HG03175 (cell line): ENCODE data around the gene ROCK1.
A peak's percentile ranks its signal among the peaks of the same experiment; 100 is the strongest.
"Not testable (repeated sequence)": the region's sequence is repeated elsewhere in the genome, so short reads cannot be mapped to it uniquely, and the experiment has no call there.

Experiments
- ATAC-seq: cut with Tn5 transposase; IDR thresholded peaks from one replicate; pipeline ENCODE4 v1.9.1; 2021; ENCODE audit warnings: mild to moderate bottlenecking, moderate library complexity; ENCODE audit not compliant: unreplicated experiment

Gene ROCK1

DNA sequence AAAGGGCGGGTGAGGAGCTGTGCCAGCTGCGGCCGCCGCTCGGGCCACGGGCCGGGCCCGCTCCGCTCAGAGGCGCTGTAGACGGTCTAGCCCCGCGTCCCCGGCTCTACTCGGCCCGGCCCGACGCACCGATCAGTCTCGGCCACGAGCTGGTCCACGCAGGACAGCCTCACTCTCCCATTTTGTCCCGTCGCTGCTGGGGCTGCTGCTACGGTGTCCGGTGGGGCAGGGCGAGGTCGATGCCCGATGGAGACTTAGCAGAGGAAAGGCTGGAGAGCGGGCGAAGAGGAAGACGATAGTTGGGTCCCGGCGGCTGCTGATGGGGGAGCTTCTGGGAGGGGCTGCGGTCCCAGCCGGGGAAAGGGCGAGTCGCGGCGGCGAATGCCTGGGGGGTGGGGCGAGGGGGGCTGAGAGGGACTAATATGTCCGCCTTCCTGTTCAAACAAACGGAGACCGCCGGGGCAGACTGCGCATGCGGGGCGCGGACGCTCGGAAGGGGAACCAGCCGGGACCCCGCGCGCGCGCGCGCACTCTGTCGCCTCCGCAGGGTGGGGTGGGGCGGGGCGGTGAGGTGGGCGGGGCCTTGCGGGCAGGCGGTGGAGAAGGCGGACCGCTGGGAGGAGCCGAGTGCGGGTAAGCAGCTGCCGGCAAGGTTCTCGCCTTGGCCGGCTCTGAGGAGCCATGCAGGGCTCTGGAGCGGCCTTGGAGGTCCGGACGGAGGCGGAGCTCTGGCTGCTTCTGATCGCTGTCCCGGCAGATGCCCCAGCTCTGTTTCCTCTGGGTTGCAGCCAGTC lies at the start of gene ROCK1:
ROCK1 (minus strand) TSS at position 468 of the 794 bp plus-strand sequence. CDS start 903 bp downstream, outside the sequence.
- ATAC-seq, result peak; percentile 89

DNA sequence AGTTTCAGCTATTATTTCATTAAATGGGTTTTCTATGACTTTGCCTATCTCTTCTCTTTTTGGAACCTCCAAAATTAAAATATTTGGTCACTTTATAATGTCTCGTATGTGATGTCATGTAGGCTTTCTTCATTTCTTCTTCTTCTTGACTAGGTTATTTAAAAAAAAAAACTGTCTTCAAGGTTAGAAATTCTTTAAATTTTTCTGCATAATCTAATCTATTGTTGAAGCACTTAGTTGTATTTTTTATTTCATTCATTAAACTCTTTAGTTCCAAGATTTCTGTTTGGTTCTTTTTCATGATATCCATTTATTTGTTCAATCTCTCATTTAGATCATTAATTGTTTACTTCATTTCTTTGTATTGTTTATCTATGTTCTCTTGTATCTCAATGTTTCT lies 43.8 kb upstream of the ROCK1 start:
- no peak for ATAC-seq

DNA sequence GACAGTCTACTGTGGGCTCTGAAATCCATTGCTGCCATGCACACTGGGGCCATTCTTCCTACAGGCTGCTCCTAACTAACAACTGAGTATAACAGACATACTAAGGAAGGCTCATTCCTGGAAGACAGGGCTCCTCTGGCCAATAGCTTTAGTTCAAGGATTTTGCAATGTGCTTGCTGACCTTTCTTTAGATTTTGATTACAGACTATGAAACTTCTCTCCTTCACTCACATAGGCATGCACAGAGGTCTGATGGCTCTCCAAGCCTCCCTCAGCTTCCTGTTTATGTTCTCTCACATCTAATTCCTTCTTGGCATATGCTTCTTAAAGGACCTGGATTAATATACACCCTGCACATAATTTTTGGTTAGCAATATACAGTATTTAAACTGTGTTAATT lies 34.4 kb upstream of the ROCK1 start:
- ATAC-seq, result no peak

DNA sequence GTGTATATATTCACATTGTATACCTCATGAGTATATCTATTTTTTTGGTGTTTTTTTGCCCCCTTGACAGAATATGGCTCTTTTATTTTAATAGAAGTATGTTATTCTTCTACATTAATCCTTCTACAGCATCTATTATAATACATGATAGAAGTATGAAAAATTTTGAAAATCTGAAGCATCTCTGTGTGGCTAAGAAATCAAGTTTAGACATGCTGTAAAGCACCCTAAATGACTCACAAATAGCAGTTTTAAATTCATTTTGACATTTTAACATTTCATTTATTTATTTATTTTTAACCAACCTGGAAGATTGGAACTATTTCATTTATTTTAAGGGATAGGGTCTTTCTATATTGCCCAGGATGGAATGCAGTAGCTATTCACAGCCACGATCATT lies 33.8 kb upstream of the ROCK1 start:
- ATAC-seq, result no peak

DNA sequence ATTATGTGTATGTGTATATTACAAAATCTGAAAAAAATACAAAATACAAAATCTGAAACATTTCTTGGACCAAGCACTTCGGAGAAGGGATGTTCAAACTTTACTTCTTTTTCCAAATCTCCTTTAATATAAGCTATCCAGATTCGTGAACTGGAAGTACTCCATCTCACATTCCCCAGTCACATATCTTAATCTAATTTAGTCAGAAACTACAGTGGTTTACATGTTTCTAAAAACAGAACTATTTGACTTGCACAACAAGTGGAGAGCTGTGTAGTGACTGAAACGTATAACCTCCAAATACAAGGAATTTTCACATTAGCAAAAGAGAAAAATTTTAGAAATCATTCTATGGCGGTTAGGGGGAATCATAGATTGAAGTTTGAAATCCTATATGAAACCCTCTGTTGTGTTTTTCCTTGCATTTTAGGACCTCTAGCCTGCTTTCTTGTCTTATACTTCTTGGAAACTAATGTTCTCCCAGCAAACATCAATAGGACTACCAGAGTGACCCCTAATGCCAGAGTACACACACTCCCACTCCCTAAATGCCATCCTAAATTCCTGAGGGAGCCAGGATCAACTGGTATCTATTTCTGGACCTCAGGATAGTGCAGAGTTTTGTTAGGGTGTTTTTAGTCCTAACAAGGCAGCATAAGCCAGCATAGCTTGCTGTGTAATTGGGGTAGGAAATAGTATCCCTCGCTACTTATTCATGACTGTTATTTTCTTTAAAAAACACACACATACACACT lies 30.2 kb upstream of the ROCK1 start:
- no peak for ATAC-seq

DNA sequence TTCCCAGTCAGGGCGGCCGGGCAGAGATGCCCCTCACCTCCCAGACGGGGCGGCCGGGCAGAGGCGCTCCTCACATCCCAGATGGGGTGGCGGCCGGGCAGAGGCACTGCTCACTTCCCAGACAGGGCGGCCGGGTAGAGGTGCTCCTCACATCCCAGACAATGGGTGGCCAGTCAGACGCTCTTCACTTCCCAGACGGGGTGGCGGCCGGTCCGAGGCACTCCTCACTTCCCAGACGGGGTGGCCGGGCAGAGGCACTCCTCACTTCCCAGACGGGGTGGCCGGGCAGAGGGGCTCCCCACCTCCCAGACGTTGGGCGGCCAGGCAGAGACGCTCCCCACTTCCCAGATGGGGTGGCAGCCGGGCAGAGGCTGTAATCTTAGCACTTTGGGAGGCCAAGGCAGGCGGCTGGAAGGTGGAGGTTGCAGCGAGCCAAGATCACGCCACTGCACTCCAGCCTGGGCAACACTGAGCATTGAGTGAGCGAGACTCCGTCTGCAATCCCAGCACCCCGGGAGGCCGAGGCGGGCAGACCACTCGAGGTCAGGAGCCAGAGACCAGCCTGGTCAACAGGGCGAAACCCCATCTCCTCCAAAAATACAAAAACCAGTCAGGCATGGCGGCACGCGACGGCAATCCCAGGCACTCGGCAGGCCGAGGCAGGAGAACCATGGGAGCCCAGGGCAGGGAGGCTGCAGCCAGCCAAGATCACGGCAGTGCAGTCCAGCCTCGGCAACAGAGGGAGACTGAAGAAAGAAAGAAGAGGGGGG lies 26.3 kb upstream of the ROCK1 start:
- ATAC-seq, result not testable (repeated sequence)

DNA sequence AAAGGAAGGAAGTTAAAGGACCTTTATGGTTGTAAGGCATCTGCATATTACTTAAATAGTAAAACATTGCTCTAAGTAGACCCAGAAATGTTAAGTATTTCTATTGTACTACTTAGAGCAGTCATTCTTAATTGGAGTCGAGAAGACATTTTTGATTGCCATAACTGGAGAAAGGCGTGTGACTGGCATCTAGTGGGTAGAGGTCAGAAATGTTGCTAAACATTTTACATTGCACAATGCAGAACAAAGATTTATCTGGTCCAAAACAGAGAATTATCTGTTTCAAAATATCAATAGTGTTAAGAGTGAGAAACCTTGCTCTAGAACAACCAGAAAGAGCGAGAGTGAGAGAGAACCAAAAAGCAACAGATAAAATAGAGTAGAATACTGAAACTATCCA lies 23.3 kb upstream of the ROCK1 start:
- no peak for ATAC-seq

DNA sequence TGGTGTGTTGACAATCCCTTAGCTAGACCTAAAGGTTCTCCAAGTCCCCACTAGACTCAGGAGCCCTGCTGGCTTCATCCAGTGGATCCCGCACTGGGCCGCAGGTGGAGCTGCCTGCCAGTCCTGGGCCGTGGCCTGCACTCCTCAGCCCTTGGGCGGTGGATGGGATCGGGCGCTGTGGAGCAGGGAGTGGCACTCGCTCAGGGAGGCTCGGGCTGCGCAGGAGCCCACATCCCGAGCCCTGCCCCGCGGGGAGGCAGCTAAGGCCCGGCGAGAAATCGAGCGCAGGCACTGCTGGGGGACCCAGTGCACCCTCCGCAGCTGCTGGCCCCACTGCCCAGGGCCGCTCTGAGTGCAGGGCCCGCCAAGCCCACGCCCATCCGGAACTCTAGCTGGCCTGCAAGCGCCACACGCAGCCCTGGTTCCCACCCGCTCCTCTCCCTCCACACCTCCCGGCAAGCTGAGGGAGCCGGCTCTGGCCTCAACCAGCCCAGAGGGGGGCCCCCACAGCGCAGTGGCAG lies 20.8 kb upstream of the ROCK1 start:
- no peak for ATAC-seq

DNA sequence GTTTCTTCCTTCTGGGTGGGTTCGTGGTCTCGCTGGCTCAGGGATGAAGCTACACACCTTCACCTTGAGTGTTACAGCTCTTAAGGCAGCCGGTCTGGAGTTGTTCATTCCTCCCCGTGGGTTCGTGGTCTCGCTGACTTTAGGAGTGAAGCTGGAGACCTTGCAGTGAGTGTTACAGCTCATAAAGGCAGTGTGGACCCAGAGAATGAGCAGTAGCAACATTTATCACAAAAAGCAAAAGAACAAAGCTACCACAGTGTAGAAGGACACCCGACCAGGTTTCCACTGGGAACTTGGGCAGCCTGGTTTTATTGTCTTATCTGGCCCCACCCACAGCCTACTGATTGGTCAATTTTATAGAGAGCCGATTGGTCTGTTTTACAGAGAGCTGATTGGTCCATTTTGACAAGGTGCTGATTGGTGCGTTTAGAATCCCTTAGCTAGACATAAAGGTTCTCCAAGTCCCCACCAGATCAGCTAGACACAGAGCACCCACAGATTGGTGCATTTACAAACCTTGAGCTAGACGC lies 20.1 kb upstream of the ROCK1 start:
- no peak for ATAC-seq

DNA sequence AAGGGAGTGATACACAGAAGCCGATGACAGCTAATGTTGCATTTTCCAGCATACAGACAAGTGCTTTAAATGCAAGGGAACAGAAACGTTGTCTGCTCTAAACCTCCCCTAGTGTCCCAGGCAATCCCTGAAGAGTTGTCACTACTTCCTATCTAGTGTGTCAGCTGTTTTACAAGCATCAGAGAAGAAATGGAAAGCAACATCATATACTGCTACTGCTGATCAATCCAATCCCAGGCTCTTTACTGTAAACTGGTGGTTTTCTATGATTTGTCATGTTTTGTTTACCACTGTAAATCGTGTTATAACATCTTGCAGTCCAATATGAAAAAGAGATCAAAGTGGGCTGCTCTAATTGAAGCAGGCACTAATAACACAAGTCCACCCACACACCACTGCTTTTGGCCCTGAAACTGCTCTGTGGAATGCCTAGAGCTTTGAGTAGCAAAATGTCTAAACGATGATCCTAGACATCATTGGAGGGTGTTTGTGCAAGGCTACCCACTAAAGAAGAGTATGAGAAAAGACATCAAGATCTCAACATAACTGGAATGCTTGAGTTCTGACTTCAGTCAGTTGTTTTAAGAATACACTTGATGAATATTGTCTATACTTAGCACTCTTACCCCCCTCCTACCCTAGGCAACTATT lies 18.1 kb upstream of the ROCK1 start:
- ATAC-seq, result no peak

DNA sequence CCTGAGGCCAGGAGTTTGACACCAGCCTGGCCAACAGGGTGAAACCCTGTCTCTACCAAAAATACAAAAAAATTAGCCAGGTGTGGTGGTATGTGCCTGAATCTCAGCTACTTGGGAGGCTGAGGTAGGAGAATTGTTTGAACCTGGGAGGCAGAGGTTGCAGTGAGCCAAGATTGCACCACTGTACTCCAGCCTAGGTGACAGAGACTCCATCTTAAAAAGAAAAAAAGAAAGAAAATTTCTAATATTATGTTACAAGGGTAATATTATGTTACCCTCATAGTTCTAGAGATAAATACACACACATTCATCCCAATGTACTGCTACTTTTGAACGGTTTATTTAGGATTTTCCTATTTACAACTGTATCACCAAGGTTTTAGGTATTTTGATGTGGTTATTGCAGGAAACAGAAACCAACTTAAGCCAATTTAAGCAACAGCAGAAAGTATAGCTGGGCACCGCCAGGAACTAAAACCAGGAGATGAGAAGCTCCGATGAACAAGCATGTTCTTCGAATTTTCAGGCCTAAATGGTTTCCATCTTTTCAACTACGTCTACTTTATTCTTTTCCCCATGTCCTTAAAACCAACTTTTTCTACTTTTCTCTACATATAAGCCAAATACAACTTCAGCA lies 11.8 kb upstream of the ROCK1 start:
- no peak for ATAC-seq

DNA sequence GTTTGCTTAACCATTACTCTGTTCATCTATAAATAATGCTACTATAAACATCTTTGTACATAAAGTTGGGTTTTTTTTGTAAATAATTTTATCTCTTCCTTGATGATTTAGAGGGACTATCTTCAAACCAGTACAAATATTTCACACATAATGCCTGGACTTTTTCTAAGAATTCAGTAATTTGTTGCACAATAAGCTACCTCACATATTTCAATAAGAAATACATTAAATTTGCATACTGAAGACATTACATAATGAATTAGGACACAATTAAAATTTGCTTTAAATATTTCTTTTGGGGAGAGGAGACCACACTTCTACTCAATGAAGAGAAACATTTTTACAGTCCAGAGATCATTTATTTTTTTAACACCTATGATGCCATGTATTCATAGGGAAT lies 7.2 kb upstream of the ROCK1 start:
- ATAC-seq, result no peak

DNA sequence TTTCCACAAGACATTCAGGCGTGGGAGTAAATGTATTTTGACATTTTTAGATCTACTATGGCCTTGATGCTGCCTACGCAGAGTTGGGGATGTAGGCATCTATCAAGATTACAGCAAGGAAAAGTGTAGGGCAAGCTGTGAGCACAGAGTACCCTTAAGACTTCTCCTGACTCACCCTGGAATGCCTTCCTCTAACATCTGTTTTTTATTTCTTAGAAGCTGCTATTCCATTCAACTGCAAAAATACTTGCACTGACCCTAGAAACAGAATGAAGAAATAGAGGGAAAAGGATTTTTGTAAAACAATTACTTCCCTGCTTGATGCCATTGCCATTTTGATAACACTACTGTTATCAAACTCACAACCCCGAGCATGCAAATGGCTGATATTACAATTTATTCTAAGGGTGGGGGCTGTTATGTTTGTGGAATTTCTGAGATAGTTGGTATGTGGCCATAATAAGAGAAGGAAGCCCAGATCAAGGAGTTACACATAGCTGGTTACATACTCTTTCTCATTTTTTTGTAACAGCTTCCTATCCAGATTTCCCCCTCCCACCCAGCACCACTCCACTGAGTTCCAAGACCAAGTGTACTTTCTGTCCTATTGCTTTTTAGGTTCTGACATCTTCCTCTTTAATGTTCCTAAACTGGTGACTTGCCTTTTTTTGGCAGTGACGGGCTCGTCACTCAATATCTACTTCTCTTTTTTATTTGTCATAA lies 6.0 kb upstream of the ROCK1 start:
- ATAC-seq, result no peak

DNA sequence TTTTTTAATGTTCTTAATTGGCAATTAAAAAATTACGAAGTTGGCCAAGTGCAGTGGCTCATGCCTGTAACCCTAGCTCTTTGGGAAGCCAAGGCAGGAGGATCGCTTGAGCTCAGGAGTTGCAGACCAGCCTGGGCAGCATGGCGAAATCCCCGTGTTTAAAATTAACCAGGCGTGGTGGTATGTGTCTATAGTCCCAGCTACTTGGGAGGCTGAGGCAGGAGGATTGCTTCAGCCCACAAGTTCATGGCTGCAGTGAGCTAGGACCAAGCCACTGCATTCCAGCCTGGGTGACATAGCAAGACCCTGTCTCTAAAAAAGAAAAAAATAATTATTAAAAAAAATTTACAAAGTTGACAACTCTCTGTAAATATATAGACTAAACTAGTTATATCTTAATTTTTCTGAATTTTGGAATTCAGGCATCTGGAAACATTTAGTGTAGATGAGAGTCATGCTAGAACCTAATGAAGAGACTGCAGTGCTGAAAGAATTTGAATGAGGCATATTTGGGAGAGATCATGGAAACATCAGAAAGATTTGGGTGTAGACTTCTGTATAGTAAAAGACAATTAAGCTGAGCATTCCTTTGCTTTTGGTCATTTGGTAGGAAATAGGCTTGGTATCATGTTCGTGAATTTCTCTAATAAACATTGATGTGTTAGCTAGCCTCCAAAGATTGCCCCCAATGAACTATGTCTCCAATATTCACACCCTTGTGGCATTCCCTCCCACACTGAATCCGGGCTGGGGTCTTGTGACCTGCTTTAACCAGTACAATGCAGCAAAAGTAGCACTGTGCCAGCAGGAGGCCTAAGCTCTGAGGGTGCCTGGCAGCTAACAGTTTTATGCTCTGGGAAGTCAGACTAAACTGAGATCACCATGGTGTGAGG lies 4.2 kb upstream of the ROCK1 start:
- ATAC-seq, result no peak

DNA sequence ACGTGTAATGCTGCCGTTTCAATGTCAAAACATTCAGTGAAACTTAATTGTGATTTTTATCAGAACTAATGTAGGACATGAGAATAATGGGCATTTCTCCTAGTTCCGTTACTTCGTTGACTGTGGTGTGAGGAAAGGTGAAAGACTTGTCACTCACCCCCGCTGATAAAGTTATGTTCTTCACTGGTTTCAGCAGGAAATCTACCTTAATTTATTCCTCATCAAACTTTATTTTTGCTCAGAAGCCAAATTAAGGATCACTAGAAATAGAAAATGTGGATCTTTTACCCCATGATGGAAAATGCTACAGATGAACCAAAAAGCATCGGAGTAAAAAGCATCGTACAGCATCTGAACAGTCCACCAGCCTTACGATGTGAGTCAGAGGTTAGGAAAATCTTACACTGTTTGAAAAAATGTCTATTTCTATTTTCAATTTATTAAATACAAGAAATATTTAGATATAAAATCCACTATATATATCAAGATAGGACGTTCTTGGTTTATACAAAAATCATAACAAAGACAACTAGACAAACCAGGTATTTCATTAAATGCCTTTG lies 1.0 kb upstream of the ROCK1 start:
- no peak for ATAC-seq

DNA sequence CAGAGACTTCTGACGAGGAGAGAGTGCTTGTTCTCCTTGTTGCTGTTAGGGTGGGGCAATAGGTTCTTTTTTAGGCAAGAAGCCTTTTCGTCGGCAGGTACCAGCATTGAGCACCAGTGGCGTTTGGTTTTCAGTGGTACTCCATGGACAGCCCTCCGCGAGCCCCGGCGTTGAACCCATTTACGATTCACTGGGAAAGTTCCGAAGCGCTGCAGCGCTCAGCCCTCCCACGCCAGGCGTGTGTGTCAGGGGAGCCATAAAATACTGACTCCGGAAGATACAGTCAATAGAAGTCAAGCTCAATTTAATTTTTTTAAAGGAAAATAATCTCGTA lies 494 bp upstream of the ROCK1 start:
- no peak for ATAC-seq

DNA sequence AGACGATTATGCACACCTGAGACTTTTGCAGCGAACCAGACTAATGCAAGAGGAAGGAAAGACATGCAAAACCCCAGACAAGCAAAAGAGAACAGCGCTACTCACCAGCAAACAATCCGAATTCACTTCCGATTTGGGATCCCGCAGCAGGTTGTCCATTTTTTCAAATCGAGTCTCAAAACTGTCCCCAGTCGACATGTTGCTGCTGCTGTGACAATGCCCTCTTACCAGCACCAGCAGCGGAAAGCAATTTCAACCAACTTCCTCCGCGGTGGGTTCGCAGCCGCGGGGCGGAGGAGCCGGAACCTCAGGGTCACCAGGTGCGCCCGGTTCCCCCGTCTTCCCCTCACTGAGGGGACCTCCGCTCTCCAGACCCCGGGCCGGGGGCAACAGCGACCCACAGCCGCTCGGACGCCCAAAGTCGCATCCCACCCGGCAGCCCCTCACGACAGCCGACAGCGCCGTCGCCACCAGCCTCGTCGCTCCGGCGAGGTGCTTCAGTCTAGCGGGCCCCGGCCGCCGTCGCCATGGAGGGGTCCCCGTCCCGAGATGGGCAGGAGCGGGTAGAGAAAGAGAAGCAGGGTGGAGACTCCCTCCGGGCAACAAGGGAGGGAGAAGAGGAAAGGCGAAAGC lies 784 bp downstream of the ROCK1 start:
- ATAC-seq, result peak; percentile 35
